GM10248 (cell line): ENCODE measurements around the gene XPO1.

ENCODE experiments used
- CTCF ChIA-PET: fragments of 300-600 bp; sonication (Branson Sonifier 250); formaldehyde crosslinking; extraction: SDS; loops from one replicate; lab custom pipeline; 2021; ENCODE audit warnings: antibody characterized with exemption; lab: Yijun Ruan, JAX
- POLR2A ChIA-PET: fragments of 350-650 bp; sonication (Branson Sonifier 250); formaldehyde crosslinking; extraction: SDS; loops from one replicate; lab custom pipeline; 2020; ENCODE audit warnings: antibody characterized with exemption; lab: Yijun Ruan, JAX
- DNase-seq: peaks from one replicate; pipeline ENCODE4 v3.0.0; 2012; ENCODE audit errors: extremely low spot score
- CTCF ChIP-seq: IDR thresholded peaks from 2 replicates; pipeline ENCODE4 v1.5.1; 2012; ENCODE audit warnings: mild to moderate bottlenecking, low read depth; ENCODE audit errors: extremely low read depth, missing control alignments, control extremely low read depth

The XPO1 gene

GRCh38 chr2:61512768-61513398 is 25.3 kb downstream of the XPO1 start:
- TF ChIP-seq CTCF: no peak
- CTCF ChIA-PET: interaction anchor here (1.0 to 2.3 kb wide), 3 partner anchors 10 to 16 kb away, joined by 3 to 6 read pairs (median 3); no protein-coding TSS in a partner anchor
- POLR2A ChIA-PET: no interaction called here
- DNase-seq: no peak

GRCh38 chr2:61510674-61511671 is 27.2 kb downstream of the XPO1 start:
- ChIA-PET CTCF (interaction anchor here (1.3 to 1.6 kb wide), 2 partner anchors 19 to 153 kb away, joined by 3 to 4 read pairs; no protein-coding TSS in a partner anchor), POLR2A (no interaction called here)
- TF ChIP-seq CTCF: no peak
- no peak for DNase-seq

GRCh38 chr2:61504949-61505348 is 33.2 kb downstream of the XPO1 start:
- DNase-seq: no peak
- ChIA-PET CTCF (interaction anchor here (1.6 kb wide), 1 partner anchor 11 kb away, joined by 4 read pairs; no protein-coding TSS in a partner anchor), POLR2A (no interaction called here)
- TF ChIP-seq CTCF: no peak

GRCh38 chr2:61499060-61499459 is 39.1 kb downstream of the XPO1 start:
- CTCF ChIA-PET: no interaction called here

GRCh38 chr2:61493523-61493942 is 44.6 kb downstream of the XPO1 start:
- ChIA-PET POLR2A (no interaction called here), CTCF (interaction anchor here (1.0 to 1.4 kb wide), 3 partner anchors 11 to 38 kb away, joined by 3 to 4 read pairs (median 3); no protein-coding TSS in a partner anchor)
- DNase-seq: no peak
- no peak for TF ChIP-seq CTCF

More at GRCh38 chr2:61499060-61499459, 39.1 kb downstream of the XPO1 start:
- TF ChIP-seq CTCF: no peak
- POLR2A ChIA-PET: interaction anchor here (0.7 kb wide), 1 partner anchor 99 kb away, joined by 4 read pairs; no protein-coding TSS in a partner anchor
- no peak for DNase-seq

GRCh38 chr2:61492476-61492875 is 45.7 kb downstream of the XPO1 start:
- no peak for TF ChIP-seq CTCF
- DNase-seq: no peak
- POLR2A ChIA-PET: no interaction called here
- CTCF ChIA-PET: interaction anchor here (1.0 to 1.3 kb wide), 2 partner anchors 13 to 18 kb away, joined by 3 read pairs; no protein-coding TSS in a partner anchor
